Endothelial cell of umbilical vein (primary cell): ENCODE data around the gene NTRK1. TPM values are rescaled to one million over a fixed set of nuclear protein-coding genes. Genes with fewer than 3 reads are reported as not detected.

Source experiments
- BruUV-seq: library from RNA; stranded (reverse); fragments of 400-500 nt; replicated peaks from 2 replicates; lab custom pipeline; 2021; lab: Mats Ljungman, UMichigan
- CTCF ChIA-PET: fragments of 300-600, 350-600 bp; sonication (Branson Sonifier 250); formaldehyde crosslinking; loops from one replicate; lab custom pipeline; 2021; ENCODE audit warnings: antibody characterized with exemption, inconsistent platforms; lab: Charles Lee
- POLR2A ChIA-PET: fragments of 300-600, 350-600 bp; sonication (Branson Sonifier 250); formaldehyde crosslinking; loops from one replicate; lab custom pipeline; 2021; ENCODE audit warnings: antibody characterized with exemption, inconsistent platforms; lab: Charles Lee
- DNase-seq: peaks from one replicate; pipeline ENCODE4 v3.0.0-alpha.2; 2011; ENCODE audit warnings: low read depth, low spot score
- FAIRE-seq: peaks from 2 replicates; lab custom pipeline; 2011; peaks lifted over from hg19 to GRCh38; lab: Jason Lieb, UNC
- H2AFZ ChIP-seq: 2 replicates; pipeline ENCODE4 v1.6.0; 2012; ENCODE audit warnings: low read depth, low read length, control low read depth, inconsistent platforms
- H3K27ac ChIP-seq: 2 replicates; pipeline ENCODE4 v1.5.1; 2011; ENCODE audit warnings: low read depth, mild to moderate bottlenecking, control low read depth, low read length, moderate library complexity; ENCODE audit not compliant: insufficient read depth
- H3K27me3 ChIP-seq, 2 experiments: 2 replicates each; pipeline versions ENCODE4 v1.6.0 to v1.6.1; 2011; ENCODE audit warnings: low read length in 2 of 2, mixed read lengths in 1 of 2; ENCODE audit not compliant: control insufficient read depth in 2 of 2, insufficient read depth in 2 of 2
- H3K36me3 ChIP-seq, 2 experiments: 2 replicates in 1 of 2; 3 replicates in 1 of 2; pipeline ENCODE4 v1.5.1; 2011; ENCODE audit warnings: low read length in 2 of 2, mild to moderate bottlenecking in 1 of 2, moderate library complexity in 1 of 2; ENCODE audit not compliant: control insufficient read depth in 2 of 2, insufficient read depth in 2 of 2; ENCODE audit errors: extremely low read depth in 1 of 2
- H3K4me1 ChIP-seq: 3 replicates; pipeline ENCODE4 v1.5.1; 2011; ENCODE audit warnings: mild to moderate bottlenecking, low read length; ENCODE audit not compliant: control insufficient read depth, insufficient read depth; ENCODE audit errors: extremely low read depth
- H3K4me2 ChIP-seq: 2 replicates; pipeline ENCODE4 v1.6.1; 2011; ENCODE audit warnings: low read length, control low read depth, mixed read lengths; ENCODE audit not compliant: insufficient read depth
- H3K4me3 ChIP-seq, 3 experiments: fragments of 200-600 bp in 1 of 3; sonication (generic), shearing (Covaris generic) in 1 of 3; replicated peaks in 1 of 3; 2 replicates each; pipeline ENCODE4 v1.5.1; 2011 to 2016; ENCODE audit warnings: control low read depth in 3 of 3, low read length in 3 of 3, mild to moderate bottlenecking in 2 of 3, inconsistent platforms in 1 of 3, low read depth in 1 of 3, moderate library complexity in 1 of 3; ENCODE audit not compliant: insufficient read depth in 1 of 3
- H3K79me2 ChIP-seq: 2 replicates; pipeline ENCODE4 v1.6.0; 2012; ENCODE audit warnings: low read length, inconsistent platforms; ENCODE audit not compliant: control insufficient read depth, insufficient read depth
- H3K9ac ChIP-seq: replicated peaks from 2 replicates; pipeline ENCODE3; 2011; ENCODE audit warnings: low read length, control low read depth; ENCODE audit not compliant: insufficient read depth; ENCODE audit errors: extremely low read depth
- H3K9me1 ChIP-seq: replicated peaks from 3 replicates; pipeline ENCODE4 v1.6.0; 2011; ENCODE audit warnings: mild to moderate bottlenecking, low read length; ENCODE audit not compliant: control insufficient read depth, insufficient read depth; ENCODE audit errors: extremely low read depth
- H3K9me3 ChIP-seq: replicated peaks from 2 replicates; pipeline ENCODE4 v1.5.1; 2012; ENCODE audit warnings: low read length, inconsistent platforms; ENCODE audit not compliant: control insufficient read depth, insufficient read depth
- H4K20me1 ChIP-seq: replicated peaks from 2 replicates; pipeline ENCODE3; 2011; ENCODE audit warnings: mild to moderate bottlenecking, low read length; ENCODE audit not compliant: control insufficient read depth, insufficient read depth; ENCODE audit errors: extremely low read depth
- CTCF ChIP-seq, 2 donors: IDR thresholded peaks; 1 replicate in 1 of 2; 2 replicates in 1 of 2; pipeline ENCODE4 v1.5.1; 2011; ENCODE audit warnings: low read length in 2 of 2, mild to moderate bottlenecking in 2 of 2, moderate library complexity in 2 of 2, control low read depth in 1 of 2, inconsistent platforms in 1 of 2, low read depth in 1 of 2; ENCODE audit not compliant: insufficient read depth in 1 of 2; ENCODE audit errors: extremely low read depth in 1 of 2
- EZH2 ChIP-seq: IDR thresholded peaks from 2 replicates; pipeline ENCODE4 v1.6.1; 2012; ENCODE audit warnings: borderline replicate concordance, low read depth, mild to moderate bottlenecking, moderate library complexity, low read length, inconsistent platforms; ENCODE audit not compliant: severe bottlenecking
- FOS ChIP-seq: IDR thresholded peaks from 2 replicates; pipeline ENCODE4 v1.6.1; 2011; ENCODE audit warnings: mild to moderate bottlenecking, low read length, moderate library complexity, borderline replicate concordance; ENCODE audit not compliant: insufficient read depth
- GATA2 ChIP-seq: IDR thresholded peaks from 2 replicates; pipeline ENCODE4 v1.7.0; 2011; ENCODE audit warnings: low read depth, mild to moderate bottlenecking, moderate library complexity, mixed read lengths, low read length; ENCODE audit not compliant: insufficient read length, insufficient read depth
- JUN ChIP-seq: IDR thresholded peaks from 2 replicates; pipeline ENCODE4 v1.6.1; 2011; ENCODE audit warnings: borderline replicate concordance, low read depth; ENCODE audit not compliant: insufficient read length, insufficient read depth
- MAX ChIP-seq: IDR thresholded peaks from 2 replicates; pipeline ENCODE4 v1.6.1; 2011; ENCODE audit not compliant: insufficient read depth, insufficient read length
- MYC ChIP-seq: IDR thresholded peaks from one replicate; pipeline ENCODE4 v1.6.1; 2011; ENCODE audit warnings: mild to moderate bottlenecking, low read depth, low read length
- POLR2A ChIP-seq: IDR thresholded peaks from 2 replicates; pipeline ENCODE4 v1.6.1; 2012; ENCODE audit warnings: low read depth, mild to moderate bottlenecking, control low read depth, low read length
- POLR2AphosphoS5 ChIP-seq: IDR thresholded peaks from 2 replicates; pipeline ENCODE4 v1.6.1; 2012; ENCODE audit warnings: low read depth, mild to moderate bottlenecking, control low read depth, low read length, moderate library complexity; ENCODE audit not compliant: insufficient read depth
- dilution Hi-C: fragments of 300-500 bp; cut with MboI; formaldehyde crosslinking; loops from one replicate; pipeline ENCODE4 v1.15.0; 2019; ENCODE audit warnings: low sequenced_read_pairs; ENCODE audit not compliant: extremely low pct_ligation_motif_present
- intact Hi-C: fragments of 100-400 bp; cut with micrococcal nuclease; formaldehyde crosslinking; loops from one replicate; pipeline ENCODE4 v1.10.0; 2022
- polyA plus RNA-seq, 4 experiments: library from polyadenylated mRNA; depleted of rRNA in 3 of 4; stranded (reverse) in 3 of 4; unstranded in 1 of 4; fragments of >200 nt; gene quantifications; 2 replicates each; pipeline versions ENCODE4 v1.2.1 to v1.2.3, GENCODE V29; 2011 to 2012; ENCODE audit warnings: missing spikeins in 1 of 4
- total RNA-seq: library from RNA; stranded (reverse); gene quantifications from 2 replicates; pipeline ENCODE4 v1.2.3, GENCODE V29; 2021

The NTRK1 gene
- total and polyA plus RNA-seq, 2 donors (not counting 3 experiments of a cell fraction or from before 2014, with no cell fraction given) = 0.07 TPM; not detected in 1

GRCh38 chr1:156864796-156865195 is 4.1 kb downstream of the NTRK1 start:
- BruUV-seq = no TSS peak
- dilution Hi-C loops = no loop called here
- Histone ChIP-seq H3K9ac (no peak overlapping the region), H3K9me3 (no peaks in the 10 kb centered on the region), H3K79me2 (no peaks in the 10 kb centered on the region), H3K27me3 (peaks cover 13 to 15% of the 10 kb centered on the region in 2 experiments), H3K4me3 (no peak overlapping the region), H4K20me1 (no peaks in the 10 kb centered on the region), H3K9me1 (no peaks in the 10 kb centered on the region), H3K4me2 (no peak overlapping the region), H3K4me1 (peaks cover 15% of the 10 kb centered on the region), H3K27ac (no peak overlapping the region), H2AFZ (no peak overlapping the region), H3K36me3 (no peaks in the 10 kb centered on the region)
- POLR2A ChIA-PET = no interaction called here
- FAIRE-seq (no peak), DNase-seq (no peak)
- TF ChIP-seq MAX (no peak), CTCF (IDR thresholded peaks at IDR 0.05; ENCODE audit: extremely low read depth in 1 of 2, insufficient read depth in 1 of 2, low read depth in 1 of 2, low read length in 2 of 2) (no peak), GATA2 (no peak), JUN (no peak), POLR2AphosphoS5 (no peak), MYC (no peak), FOS (no peak), EZH2 (no peak), POLR2A (no peak)
- CTCF ChIA-PET = interaction anchor here (1.2 to 10.5 kb wide), 5 partner anchors 25 to 175 kb away, joined by 3 to 336 read pairs (median 7); partner anchors contain the start of genes ISG20L2 and METTL25B
- intact Hi-C loops = no loop called here
